IMR-90 (cell line): ENCODE data around the gene ELAVL4. TPM values are rescaled to one million over a fixed set of nuclear protein-coding genes. Genes with fewer than 3 reads are reported as not detected.

Experiments
- ATAC-seq: fragments of 200-7000 bp; cut with Tn5 transposase; 2 replicates; pipeline ENCODE4 v1.9.1; 2020; ENCODE audit warnings: low read depth, mild to moderate bottlenecking, moderate library complexity
- BruUV-seq: library from RNA; stranded (reverse); fragments of 400-500 nt; replicated peaks from 2 replicates; lab custom pipeline; 2021; lab: Mats Ljungman, UMichigan
- CTCF ChIA-PET: fragments of 300-600 bp; formaldehyde crosslinking; extraction: SDS; loops from one replicate; lab custom pipeline; 2021; ENCODE audit warnings: antibody characterized with exemption; lab: Yijun Ruan, JAX
- POLR2A ChIA-PET: fragments of 300-600 bp; sonication (Branson Sonifier 250); formaldehyde crosslinking; loops from one replicate; lab custom pipeline; 2022; ENCODE audit warnings: antibody characterized with exemption; ENCODE audit not compliant: unreplicated experiment; lab: Charles Lee
- DNase-seq: peaks from one replicate; pipeline ENCODE4 v3.0.0; 2013
- H2AFZ ChIP-seq: replicated peaks from 2 replicates; pipeline ENCODE3; 2013; ENCODE audit warnings: low read length, mild to moderate bottlenecking; ENCODE audit not compliant: poor library complexity
- H2AK5ac ChIP-seq: 2 replicates; pipeline ENCODE4 v1.6.1; 2013; ENCODE audit warnings: low read depth, low read length, inconsistent platforms
- H2AK9ac ChIP-seq: replicated peaks from 2 replicates; pipeline ENCODE3; 2013; ENCODE audit warnings: mild to moderate bottlenecking, low read depth, low read length, moderate library complexity; ENCODE audit not compliant: poor library complexity
- H2BK120ac ChIP-seq: 2 replicates; pipeline ENCODE4 v1.6.1; 2013; ENCODE audit warnings: low read depth, low read length, inconsistent platforms
- H2BK15ac ChIP-seq: 3 replicates; pipeline ENCODE4 v1.6.1; 2013; ENCODE audit warnings: low read depth, low read length, inconsistent platforms
- H2BK20ac ChIP-seq: 2 replicates; pipeline ENCODE4 v1.6.1; 2013; ENCODE audit warnings: low read depth, mild to moderate bottlenecking, inconsistent platforms, low read length, moderate library complexity
- H2BK5ac ChIP-seq: 2 replicates; pipeline ENCODE4 v1.6.1; 2013; ENCODE audit warnings: mild to moderate bottlenecking, low read depth, low read length, inconsistent platforms; ENCODE audit not compliant: poor library complexity, severe bottlenecking
- H3K14ac ChIP-seq: replicated peaks from 2 replicates; pipeline ENCODE4 v1.6.1; 2013; ENCODE audit warnings: low read depth, low read length, inconsistent platforms
- H3K18ac ChIP-seq: 2 replicates; pipeline ENCODE4 v1.6.1; 2013; ENCODE audit warnings: low read depth, low read length, control low read depth
- H3K23ac ChIP-seq: 2 replicates; pipeline ENCODE4 v1.6.1; 2013; ENCODE audit warnings: low read depth, low read length, inconsistent platforms
- H3K27ac ChIP-seq: 2 replicates; pipeline ENCODE4 v1.5.1; 2013; ENCODE audit warnings: mild to moderate bottlenecking, control low read depth, low read length; ENCODE audit not compliant: insufficient read depth
- H3K27me3 ChIP-seq: 2 replicates; pipeline ENCODE4 v1.6.1; 2013; ENCODE audit warnings: low read length; ENCODE audit not compliant: control insufficient read depth, insufficient read depth
- H3K36me3 ChIP-seq: 2 replicates; pipeline ENCODE4 v1.6.1; 2013; ENCODE audit warnings: low read length, mixed read lengths; ENCODE audit not compliant: control insufficient read depth, insufficient read depth
- H3K4ac ChIP-seq: 2 replicates; pipeline ENCODE4 v1.6.1; 2013; ENCODE audit warnings: low read depth, low read length, inconsistent platforms
- H3K4me1 ChIP-seq: 2 replicates; pipeline ENCODE4 v1.6.1; 2013; ENCODE audit warnings: low read length, mixed read lengths; ENCODE audit not compliant: control insufficient read depth, insufficient read depth
- H3K4me2 ChIP-seq: 2 replicates; pipeline ENCODE4 v1.6.1; 2013; ENCODE audit warnings: low read depth, mild to moderate bottlenecking, control low read depth, low read length, moderate library complexity
- H3K4me3 ChIP-seq: 2 replicates; pipeline ENCODE4 v1.5.1; 2013; ENCODE audit warnings: low read depth, mild to moderate bottlenecking, control low read depth, low read length, moderate library complexity; ENCODE audit not compliant: insufficient read depth
- H3K56ac ChIP-seq: 2 replicates; pipeline ENCODE4 v1.6.1; 2013; ENCODE audit warnings: low read length, inconsistent platforms; ENCODE audit not compliant: insufficient read depth; ENCODE audit errors: extremely low read depth
- H3K79me1 ChIP-seq, 2 experiments: 2 replicates each; pipeline ENCODE4 v1.6.1; 2013; ENCODE audit warnings: low read length in 2 of 2, inconsistent platforms in 1 of 2, low read depth in 1 of 2
- H3K9ac ChIP-seq: 2 replicates; pipeline ENCODE4 v1.6.1; 2013; ENCODE audit warnings: low read depth, low read length, control low read depth
- H3K9me1 ChIP-seq: 2 replicates; pipeline ENCODE4 v1.6.1; 2013; ENCODE audit warnings: low read length, inconsistent platforms; ENCODE audit not compliant: insufficient read depth
- H3K9me3 ChIP-seq: 2 replicates; pipeline ENCODE4 v1.6.1; 2013; ENCODE audit warnings: low read length; ENCODE audit not compliant: control insufficient read depth, insufficient read depth
- H4K20me1 ChIP-seq: 2 replicates; pipeline ENCODE4 v1.6.1; 2013; ENCODE audit warnings: low read length, inconsistent platforms; ENCODE audit not compliant: insufficient read depth
- H4K5ac ChIP-seq: 2 replicates; pipeline ENCODE4 v1.6.1; 2013; ENCODE audit warnings: mild to moderate bottlenecking, low read depth, low read length, control low read depth
- H4K8ac ChIP-seq, 2 experiments: 2 replicates each; pipeline ENCODE4 v1.6.1; 2013; ENCODE audit warnings: low read depth in 2 of 2, low read length in 2 of 2, control low read depth in 1 of 2, inconsistent platforms in 1 of 2
- H4K91ac ChIP-seq: 2 replicates; pipeline ENCODE4 v1.6.1; 2013; ENCODE audit warnings: low read depth, low read length, inconsistent platforms; ENCODE audit not compliant: insufficient read depth
- BHLHE40 ChIP-seq: fragments of 150-350 bp; IDR thresholded peaks from 2 replicates; pipeline ENCODE4 v1.6.1; 2016; ENCODE audit warnings: mild to moderate bottlenecking, low read depth, low read length
- CHD1 ChIP-seq: IDR thresholded peaks from 2 replicates; pipeline ENCODE4 v1.6.1; 2012; ENCODE audit warnings: low read depth, low read length, improper control_type of control experiment
- CTCF ChIP-seq: conservative IDR thresholded peaks from 2 replicates; pipeline ENCODE4 v1.5.1; 2012; ENCODE audit warnings: mild to moderate bottlenecking, low read depth, low read length, improper control_type of control experiment
- MAZ ChIP-seq: IDR thresholded peaks from 2 replicates; pipeline ENCODE4 v1.6.1; 2012; ENCODE audit warnings: low read depth, mild to moderate bottlenecking, low read length, improper control_type of control experiment, moderate library complexity, borderline replicate concordance
- RCOR1 ChIP-seq: IDR thresholded peaks from 2 replicates; pipeline ENCODE4 v1.6.1; 2012; ENCODE audit warnings: mild to moderate bottlenecking, low read length, improper control_type of control experiment; ENCODE audit not compliant: insufficient replicate concordance
- dilution Hi-C: fragments of 300-500 bp; cut with HindIII; formaldehyde crosslinking; loops from one replicate; pipeline ENCODE4 v1.14.3; 2018; ENCODE audit warnings: low sequenced_read_pairs; ENCODE audit not compliant: unreplicated experiment
- in situ Hi-C: fragments of 300-500 bp; cut with MboI; formaldehyde crosslinking; loops from 3 replicates; pipeline ENCODE4 v1.14.3; 2019; ENCODE audit warnings: low sequenced_read_pairs, inconsistent platforms, mixed read lengths
- intact Hi-C: fragments of 100-400 bp; cut with micrococcal nuclease; formaldehyde crosslinking; loops from 2 replicates; pipeline ENCODE4 v1.10.0; 2022
- polyA plus RNA-seq, 3 experiments: library from polyadenylated mRNA; depleted of rRNA; stranded (reverse); fragments of >200 nt; gene quantifications; 2 replicates each; pipeline ENCODE4 v1.2.3, GENCODE V29; 2012; ENCODE audit warnings: low replicate concordance in 1 of 3
- total RNA-seq: library from RNA; depleted of rRNA; stranded (reverse); fragments of >200 nt; gene quantifications from 2 replicates; pipeline ENCODE4 v1.2.3, GENCODE V29; 2012

The ELAVL4 gene
- total and polyA plus RNA-seq, 2 of the 4 experiments (the other 2 are of a cell fraction): not detected

DNA sequence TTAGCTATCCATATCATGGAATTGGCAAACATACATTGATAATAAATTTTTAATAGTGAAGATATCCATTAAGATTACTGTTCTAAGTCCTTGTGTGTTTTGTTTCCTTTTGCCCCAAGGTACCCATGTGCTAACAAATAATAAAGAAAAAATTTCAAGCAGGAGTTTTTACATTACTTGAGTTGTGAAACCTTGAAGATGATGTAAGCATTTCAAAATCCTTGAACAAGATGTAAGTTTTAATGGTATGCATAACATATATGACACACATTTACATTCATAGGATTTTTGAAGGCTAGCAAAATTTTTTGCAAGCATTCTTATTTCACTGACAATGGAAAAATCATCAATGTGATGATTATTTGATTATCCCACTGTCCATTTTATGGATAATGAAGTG lies 10.9 kb upstream of the ELAVL4 start:
- POLR2A ChIA-PET: no interaction called here

More for the DNA sequence above, 10.9 kb upstream of the ELAVL4 start:
- Histone ChIP-seq H3K27me3 (no peaks in the 10 kb centered on the region), H3K27ac (no peak overlapping the region), H3K79me1 (no peaks in the 10 kb centered on the region), H2BK5ac (no peak overlapping the region), H4K20me1 (no peaks in the 10 kb centered on the region), H4K8ac (no peak overlapping the region), H3K56ac (no peak overlapping the region), H3K4me2 (no peak overlapping the region), H3K18ac (no peak overlapping the region), H2BK20ac (no peak overlapping the region), H4K91ac (no peak overlapping the region), H3K36me3 (no peaks in the 10 kb centered on the region), H2BK120ac (no peak overlapping the region), H3K4me1 (no peaks in the 10 kb centered on the region), H3K9me1 (no peaks in the 10 kb centered on the region), H3K14ac (no peak overlapping the region), H2AFZ (no peak overlapping the region), H3K4me3 (no peak overlapping the region), H3K23ac (no peak overlapping the region), H2AK5ac (no peak overlapping the region), H3K9me3 (peaks cover 2% of the 10 kb centered on the region; the same call in 1 of the 2 replicates), H2AK9ac (no peak overlapping the region), H3K9ac (no peak overlapping the region), H2BK15ac (no peak overlapping the region), H4K5ac (no peak overlapping the region), H3K4ac (no peak overlapping the region)
- TF ChIP-seq CHD1 (no peak), MAZ (no peak), CTCF (no peak), RCOR1 (no peak), BHLHE40 (no peak)
- no TSS peak for BruUV-seq
- CTCF ChIA-PET: no interaction called here
- intact Hi-C loops (no loop called here), dilution Hi-C loops (no loop called here), in situ Hi-C loops (no loop called here)
- ATAC-seq: no peak
- no peak for DNase-seq
